DOHH2 (cell line): ENCODE results near the gene KCNIP3.
"Not testable (repeated sequence)": the region's sequence is repeated elsewhere in the genome, so short reads cannot be mapped to it uniquely, and the experiment has no call there.

Experiments
- CTCF ChIP-seq: fragments of 200-600 bp; sonication (generic); IDR thresholded peaks from one replicate; pipeline ENCODE4 v1.5.1; 2014; ENCODE audit warnings: antibody characterized with exemption, mild to moderate bottlenecking, low read depth, low read length; ENCODE audit not compliant: poor library complexity, severe bottlenecking
- EZH2phosphoT487 ChIP-seq: fragments of 200-600 bp; sonication (generic); IDR thresholded peaks from 2 replicates; pipeline ENCODE4 v1.6.1; 2017; ENCODE audit warnings: borderline replicate concordance, mild to moderate bottlenecking, antibody characterized with exemption, low read length, moderate library complexity, mixed read lengths

- not testable (repeated sequence) for TF ChIP-seq CTCF, EZH2phosphoT487
These were observed 132.8 kb downstream of the KCNIP3 start for GRCh38 chr2:95429748-95430467.
